Measurements from ENCODE around the gene CMPK1. TPM values are rescaled to one million over a fixed set of nuclear protein-coding genes. Genes with fewer than 3 reads are reported as not detected.

The CMPK1 gene
- polyA plus RNA-seq, 1 donor from 2014 or later, result 117 TPM

DNA sequence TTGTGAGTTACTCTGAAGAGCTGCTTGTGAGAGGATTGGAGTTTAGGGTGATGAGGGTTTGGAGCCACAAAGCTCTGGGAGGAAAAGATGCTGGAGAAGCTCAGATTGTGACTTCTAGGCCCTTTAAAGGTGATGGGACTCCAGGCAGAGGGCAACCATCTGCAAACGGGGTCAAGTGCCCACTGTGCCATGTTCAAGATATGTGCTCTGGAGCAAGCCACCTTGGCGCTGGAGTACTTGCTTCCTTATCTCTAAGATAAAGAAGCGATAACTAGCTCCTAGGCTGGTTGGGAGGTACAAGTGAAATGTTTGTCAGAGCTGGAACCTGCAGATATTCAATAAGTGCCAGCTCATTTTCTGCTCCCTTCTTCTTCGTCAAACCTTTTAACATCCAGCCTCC is 68.2 kb downstream of the CMPK1 start:
- H3K9ac ChIP-seq (ENCODE audit: low read length), result no peak overlapping the region
- no peaks in the 10 kb centered on the region for H3K36me3 ChIP-seq (ENCODE audit: insufficient read depth, low read length)
- no peaks in the 10 kb centered on the region for H3K79me2 ChIP-seq (replicated peaks; ENCODE audit: insufficient read depth, low read length)
- TF ChIP-seq MXI1 (conservative IDR thresholded peaks at IDR 0.05; ENCODE audit: poor library complexity, severe bottlenecking) (no peak), CTCF (IDR thresholded peaks at IDR 0.05; ENCODE audit: poor library complexity, severe bottlenecking) (no peak), POLR2AphosphoS5 (IDR thresholded peaks at IDR 0.05) (no peak), TAF1 (IDR thresholded peaks at IDR 0.05; ENCODE audit: low read depth) (no peak), EZH2 (IDR thresholded peaks at IDR 0.05; ENCODE audit: borderline replicate concordance, insufficient read depth, low read length, poor library complexity, severe bottlenecking) (no peak), SMC3 (conservative IDR thresholded peaks at IDR 0.05; ENCODE audit: poor library complexity) (no peak), EP300 (conservative IDR thresholded peaks at IDR 0.05; ENCODE audit: poor library complexity, severe bottlenecking) (no peak), RAD21 (conservative IDR thresholded peaks at IDR 0.05) (no peak)
- TF ChIP-seq, protein P1, sequence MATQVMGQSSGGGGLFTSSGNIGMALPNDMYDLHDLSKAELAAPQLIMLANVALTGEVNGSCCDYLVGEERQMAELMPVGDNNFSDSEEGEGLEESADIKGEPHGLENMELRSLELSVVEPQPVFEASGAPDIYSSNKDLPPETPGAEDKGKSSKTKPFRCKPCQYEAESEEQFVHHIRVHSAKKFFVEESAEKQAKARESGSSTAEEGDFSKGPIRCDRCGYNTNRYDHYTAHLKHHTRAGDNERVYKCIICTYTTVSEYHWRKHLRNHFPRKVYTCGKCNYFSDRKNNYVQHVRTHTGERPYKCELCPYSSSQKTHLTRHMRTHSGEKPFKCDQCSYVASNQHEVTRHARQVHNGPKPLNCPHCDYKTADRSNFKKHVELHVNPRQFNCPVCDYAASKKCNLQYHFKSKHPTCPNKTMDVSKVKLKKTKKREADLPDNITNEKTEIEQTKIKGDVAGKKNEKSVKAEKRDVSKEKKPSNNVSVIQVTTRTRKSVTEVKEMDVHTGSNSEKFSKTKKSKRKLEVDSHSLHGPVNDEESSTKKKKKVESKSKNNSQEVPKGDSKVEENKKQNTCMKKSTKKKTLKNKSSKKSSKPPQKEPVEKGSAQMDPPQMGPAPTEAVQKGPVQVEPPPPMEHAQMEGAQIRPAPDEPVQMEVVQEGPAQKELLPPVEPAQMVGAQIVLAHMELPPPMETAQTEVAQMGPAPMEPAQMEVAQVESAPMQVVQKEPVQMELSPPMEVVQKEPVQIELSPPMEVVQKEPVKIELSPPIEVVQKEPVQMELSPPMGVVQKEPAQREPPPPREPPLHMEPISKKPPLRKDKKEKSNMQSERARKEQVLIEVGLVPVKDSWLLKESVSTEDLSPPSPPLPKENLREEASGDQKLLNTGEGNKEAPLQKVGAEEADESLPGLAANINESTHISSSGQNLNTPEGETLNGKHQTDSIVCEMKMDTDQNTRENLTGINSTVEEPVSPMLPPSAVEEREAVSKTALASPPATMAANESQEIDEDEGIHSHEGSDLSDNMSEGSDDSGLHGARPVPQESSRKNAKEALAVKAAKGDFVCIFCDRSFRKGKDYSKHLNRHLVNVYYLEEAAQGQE (IDR thresholded peaks at IDR 0.05; ENCODE audit: borderline replicate concordance), result no peak
- H3K27ac ChIP-seq (ENCODE audit: low read length), result no peak overlapping the region
- H3K9me2 ChIP-seq (ENCODE audit: insufficient read depth, low read length), result no peaks in the 10 kb centered on the region
- H3F3A ChIP-seq (ENCODE audit: insufficient read depth, low read length, poor library complexity, severe bottlenecking), result no peaks in the 10 kb centered on the region
- H4K20me1 ChIP-seq (ENCODE audit: insufficient read depth), result no peaks in the 10 kb centered on the region
- H3K27me3 ChIP-seq (ENCODE audit: insufficient read depth, low read depth, low read length), result no peaks in the 10 kb centered on the region
- H2AFZ ChIP-seq (ENCODE audit: low read depth, low read length), result no peak overlapping the region
- no peaks in the 10 kb centered on the region for H3K9me3 ChIP-seq (ENCODE audit: low read length)
- H3K4me3 ChIP-seq (ENCODE audit: low read length), result no peak overlapping the region
- no peak overlapping the region for H3K4me2 ChIP-seq (ENCODE audit: low read length)

GRCh38 chr1:47402591-47402990 is 69.0 kb downstream of the CMPK1 start:
- H3K9me3 ChIP-seq (ENCODE audit: low read length), result no peaks in the 10 kb centered on the region
- H3K27ac ChIP-seq (ENCODE audit: low read length), result no peak overlapping the region
- no peak overlapping the region for H3K9ac ChIP-seq (ENCODE audit: low read length)
- no peak overlapping the region for H3K4me2 ChIP-seq (ENCODE audit: low read length)
- no peaks in the 10 kb centered on the region for H4K20me1 ChIP-seq (ENCODE audit: insufficient read depth)
- H3K4me3 ChIP-seq (ENCODE audit: low read length), result no peak overlapping the region
- H3F3A ChIP-seq (ENCODE audit: insufficient read depth, low read length, poor library complexity, severe bottlenecking), result no peaks in the 10 kb centered on the region
- TF ChIP-seq SMC3 (conservative IDR thresholded peaks at IDR 0.05; ENCODE audit: poor library complexity), result no peak
- TF ChIP-seq RAD21 (conservative IDR thresholded peaks at IDR 0.05), result no peak
- TF ChIP-seq MXI1 (conservative IDR thresholded peaks at IDR 0.05; ENCODE audit: poor library complexity, severe bottlenecking), result no peak
- no peak for TF ChIP-seq TAF1 (IDR thresholded peaks at IDR 0.05; ENCODE audit: low read depth)
- no peak for TF ChIP-seq EZH2 (IDR thresholded peaks at IDR 0.05; ENCODE audit: borderline replicate concordance, insufficient read depth, low read length, poor library complexity, severe bottlenecking)
- TF ChIP-seq EP300 (conservative IDR thresholded peaks at IDR 0.05; ENCODE audit: poor library complexity, severe bottlenecking), result no peak
- TF ChIP-seq, protein P1 (IDR thresholded peaks at IDR 0.05; ENCODE audit: borderline replicate concordance), result no peak
- TF ChIP-seq POLR2AphosphoS5 (IDR thresholded peaks at IDR 0.05), result no peak
- no peak for TF ChIP-seq CTCF (IDR thresholded peaks at IDR 0.05; ENCODE audit: poor library complexity, severe bottlenecking)
- H3K9me2 ChIP-seq (ENCODE audit: insufficient read depth, low read length), result no peaks in the 10 kb centered on the region
- no peaks in the 10 kb centered on the region for H3K36me3 ChIP-seq (ENCODE audit: insufficient read depth, low read length)
- no peaks in the 10 kb centered on the region for H3K79me2 ChIP-seq (replicated peaks; ENCODE audit: insufficient read depth, low read length)
- no peak overlapping the region for H2AFZ ChIP-seq (ENCODE audit: low read depth, low read length)
- H3K27me3 ChIP-seq (ENCODE audit: insufficient read depth, low read depth, low read length), result no peaks in the 10 kb centered on the region
